Nephron (organoid): Measurements from ENCODE around the gene AMMECR1.

Experiments
- H3K27ac Mint-ChIP-seq, 3 experiments: 2 replicates each; pipeline ENCODE4 v1.8.0; 2020; ENCODE audit warnings: mixed read lengths in 3 of 3, mild to moderate bottlenecking in 2 of 3, moderate library complexity in 1 of 3
- H3K27me3 Mint-ChIP-seq: 2 replicates; pipeline ENCODE4 v1.8.0; 2021; ENCODE audit warnings: low read depth, mild to moderate bottlenecking, moderate library complexity, mixed read lengths
- H3K36me3 Mint-ChIP-seq: 2 replicates; pipeline ENCODE4 v1.8.0; 2020; ENCODE audit warnings: low read depth, mixed read lengths
- H3K4me1 Mint-ChIP-seq: 2 replicates; pipeline ENCODE4 v1.8.0; 2020; ENCODE audit warnings: mixed read lengths
- H3K4me3 Mint-ChIP-seq, 3 experiments: 2 replicates each; pipeline ENCODE4 v1.8.0; 2020; ENCODE audit warnings: mild to moderate bottlenecking in 3 of 3, mixed read lengths in 3 of 3, moderate library complexity in 2 of 3
- H3K9me3 Mint-ChIP-seq: 2 replicates; pipeline ENCODE4 v1.8.0; 2020; ENCODE audit warnings: mixed read lengths
- TF ChIP-seq, protein P1 (sequence below), 3 experiments: fragments of 200-600 bp; sonication (generic); IDR thresholded peaks; one replicate each; pipeline ENCODE4 v1.5.0; 2021; ENCODE audit warnings: antibody characterized with exemption in 3 of 3; ENCODE audit not compliant: unreplicated experiment in 3 of 3

The AMMECR1 gene

GRCh38 chrX:110162867-110163266, 155.0 kb downstream of the AMMECR1 start:
- H3K4me3 Mint-ChIP-seq = no peak overlapping the region
- H3K27me3 Mint-ChIP-seq = no peaks in the 10 kb centered on the region
- TF ChIP-seq, protein P1, sequence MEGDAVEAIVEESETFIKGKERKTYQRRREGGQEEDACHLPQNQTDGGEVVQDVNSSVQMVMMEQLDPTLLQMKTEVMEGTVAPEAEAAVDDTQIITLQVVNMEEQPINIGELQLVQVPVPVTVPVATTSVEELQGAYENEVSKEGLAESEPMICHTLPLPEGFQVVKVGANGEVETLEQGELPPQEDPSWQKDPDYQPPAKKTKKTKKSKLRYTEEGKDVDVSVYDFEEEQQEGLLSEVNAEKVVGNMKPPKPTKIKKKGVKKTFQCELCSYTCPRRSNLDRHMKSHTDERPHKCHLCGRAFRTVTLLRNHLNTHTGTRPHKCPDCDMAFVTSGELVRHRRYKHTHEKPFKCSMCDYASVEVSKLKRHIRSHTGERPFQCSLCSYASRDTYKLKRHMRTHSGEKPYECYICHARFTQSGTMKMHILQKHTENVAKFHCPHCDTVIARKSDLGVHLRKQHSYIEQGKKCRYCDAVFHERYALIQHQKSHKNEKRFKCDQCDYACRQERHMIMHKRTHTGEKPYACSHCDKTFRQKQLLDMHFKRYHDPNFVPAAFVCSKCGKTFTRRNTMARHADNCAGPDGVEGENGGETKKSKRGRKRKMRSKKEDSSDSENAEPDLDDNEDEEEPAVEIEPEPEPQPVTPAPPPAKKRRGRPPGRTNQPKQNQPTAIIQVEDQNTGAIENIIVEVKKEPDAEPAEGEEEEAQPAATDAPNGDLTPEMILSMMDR (IDR thresholded peaks at IDR 0.05; ENCODE audit: unreplicated experiment in 3 of 3) = no peak
- H3K27ac Mint-ChIP-seq = no peak overlapping the region
- no peaks in the 10 kb centered on the region for H3K4me1 Mint-ChIP-seq
- H3K36me3 Mint-ChIP-seq = no peaks in the 10 kb centered on the region
- no peaks in the 10 kb centered on the region for H3K9me3 Mint-ChIP-seq

- TF ChIP-seq, protein P1 (IDR thresholded peaks at IDR 0.05; ENCODE audit: unreplicated experiment in 3 of 3) = no peak
- no peak overlapping the region for H3K27ac Mint-ChIP-seq
- no peaks in the 10 kb centered on the region for H3K9me3 Mint-ChIP-seq
- no peaks in the 10 kb centered on the region for H3K4me1 Mint-ChIP-seq
- H3K4me3 Mint-ChIP-seq = no peak overlapping the region
- no peaks in the 10 kb centered on the region for H3K27me3 Mint-ChIP-seq
- H3K36me3 Mint-ChIP-seq = no peaks in the 10 kb centered on the region
Measured at GRCh38 chrX:110162131-110162530, 155.8 kb downstream of the AMMECR1 start.

GRCh38 chrX:110161361-110161686, 156.6 kb downstream of the AMMECR1 start:
- H3K4me1 Mint-ChIP-seq = no peaks in the 10 kb centered on the region
- no peaks in the 10 kb centered on the region for H3K36me3 Mint-ChIP-seq
- no peaks in the 10 kb centered on the region for H3K9me3 Mint-ChIP-seq
- H3K27ac Mint-ChIP-seq = no peak overlapping the region
- TF ChIP-seq, protein P1 (IDR thresholded peaks at IDR 0.05; ENCODE audit: unreplicated experiment in 3 of 3) = no peak
- no peak overlapping the region for H3K4me3 Mint-ChIP-seq
- no peaks in the 10 kb centered on the region for H3K27me3 Mint-ChIP-seq

DNA sequence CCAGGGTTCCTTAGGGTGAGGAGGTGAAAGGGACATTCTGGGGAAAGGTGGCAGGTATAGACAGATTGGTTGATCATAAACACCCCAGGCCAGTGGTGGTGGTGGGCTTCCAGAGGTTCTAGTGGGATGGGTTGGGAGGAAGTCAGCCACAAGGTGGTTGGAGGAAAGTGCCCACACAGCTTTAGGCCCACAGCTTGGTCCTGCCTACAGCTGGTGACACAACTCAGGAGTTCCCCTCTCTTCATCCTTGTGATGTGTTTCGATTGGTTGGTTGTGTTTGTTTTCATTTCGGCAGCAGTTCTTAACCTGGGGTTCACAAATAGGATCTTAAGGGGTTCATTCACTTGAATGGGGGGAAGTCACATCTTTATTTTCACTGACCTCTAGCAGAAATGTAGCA, 158.0 kb downstream of the AMMECR1 start:
- Mint-ChIP-seq H3K27me3 (no peaks in the 10 kb centered on the region), H3K4me3 (no peak overlapping the region), H3K27ac (no peak overlapping the region), H3K9me3 (no peaks in the 10 kb centered on the region), H3K4me1 (peaks cover 5% of the 10 kb centered on the region), H3K36me3 (peaks cover 3% of the 10 kb centered on the region)
- TF ChIP-seq, protein P1 (IDR thresholded peaks at IDR 0.05; ENCODE audit: unreplicated experiment in 3 of 3) = no peak

- Mint-ChIP-seq H3K27me3 (no peaks in the 10 kb centered on the region), H3K27ac (peak overlapping the region in 1 of 3 experiments; percentile 9), H3K4me1 (peaks cover 7% of the 10 kb centered on the region), H3K9me3 (no peaks in the 10 kb centered on the region), H3K36me3 (peaks cover 3% of the 10 kb centered on the region), H3K4me3 (no peak overlapping the region)
- TF ChIP-seq, protein P1 (IDR thresholded peaks at IDR 0.05; ENCODE audit: unreplicated experiment in 3 of 3) = no peak
Measured at GRCh38 chrX:110159235-110159634, 158.7 kb downstream of the AMMECR1 start.

- TF ChIP-seq, protein P1 (IDR thresholded peaks at IDR 0.05; ENCODE audit: unreplicated experiment in 3 of 3) = no peak
- Mint-ChIP-seq H3K36me3 (peaks cover 10% of the 10 kb centered on the region), H3K9me3 (no peaks in the 10 kb centered on the region), H3K4me1 (peaks cover 7% of the 10 kb centered on the region), H3K27ac (no peak overlapping the region), H3K4me3 (no peak overlapping the region), H3K27me3 (no peaks in the 10 kb centered on the region)
Measured at GRCh38 chrX:110157444-110157843, 160.4 kb downstream of the AMMECR1 start.
